Measurements from ENCODE around the gene MAGOH. TPM values are rescaled to one million over a fixed set of nuclear protein-coding genes. Genes with fewer than 3 reads are reported as not detected.
"Not testable (repeated sequence)": the region's sequence is repeated elsewhere in the genome, so short reads cannot be mapped to it uniquely, and the experiment has no call there.

MAGOH gene
- total RNA-seq, 2 experiments from 2014 or later: 65.3 to 65.9 TPM

- Mint-ChIP-seq H3K9me3 (peaks cover 25% of the 10 kb centered on the region), H3K4me3 (no peak overlapping the region), H3K27me3 (no peaks in the 10 kb centered on the region), H3K36me3 (ENCODE audit: low read depth) (peaks cover 83% of the 10 kb centered on the region), H3K27ac (no peak overlapping the region), H3K4me1 (no peaks in the 10 kb centered on the region)
- ChIA-PET CTCF (no interaction called here), POLR2A (interaction anchor here (0.7 to 1.1 kb wide), 2 partner anchors 10 to 12 kb away, joined by 3 read pairs; no protein-coding TSS in a partner anchor)
- no peak for DNase-seq
These were observed 30.6 kb downstream of the MAGOH start for GRCh38 chr1:53207726-53208125.

GRCh38 chr1:53206735-53207379 is 31.5 kb downstream of the MAGOH start:
- Mint-ChIP-seq H3K27ac (no peak overlapping the region), H3K4me1 (no peaks in the 10 kb centered on the region), H3K4me3 (no peak overlapping the region), H3K36me3 (ENCODE audit: low read depth) (peaks cover 79% of the 10 kb centered on the region), H3K27me3 (no peaks in the 10 kb centered on the region), H3K9me3 (peaks cover 25% of the 10 kb centered on the region)
- POLR2A ChIA-PET: no interaction called here
- CTCF ChIA-PET: no interaction called here
- DNase-seq: no peak

GRCh38 chr1:53206083-53206685 is 32.1 kb downstream of the MAGOH start:
- CTCF ChIA-PET: interaction anchor here (0.6 kb wide), 1 partner anchor 1205 kb away, joined by 3 read pairs; no protein-coding TSS in a partner anchor
- H3K27ac Mint-ChIP-seq: not testable (repeated sequence)

GRCh38 chr1:53205496-53205895 is 32.8 kb downstream of the MAGOH start:
- H3K27ac Mint-ChIP-seq, DNase-seq, H3K4me1 Mint-ChIP-seq, H3K4me3 Mint-ChIP-seq, H3K27me3 Mint-ChIP-seq, POLR2A ChIA-PET: not testable (repeated sequence)
- Mint-ChIP-seq H3K9me3 (peaks cover 25% of the 10 kb centered on the region), H3K36me3 (ENCODE audit: low read depth) (peaks cover 82% of the 10 kb centered on the region)
- CTCF ChIA-PET: interaction anchor here (0.6 kb wide), 1 partner anchor 1205 kb away, joined by 3 read pairs; no protein-coding TSS in a partner anchor

More at GRCh38 chr1:53206083-53206685, 32.1 kb downstream of the MAGOH start:
- Mint-ChIP-seq H3K9me3 (peaks cover 25% of the 10 kb centered on the region), H3K36me3 (ENCODE audit: low read depth) (peaks cover 80% of the 10 kb centered on the region)
- DNase-seq, H3K27me3 Mint-ChIP-seq, H3K4me3 Mint-ChIP-seq, H3K4me1 Mint-ChIP-seq, POLR2A ChIA-PET: not testable (repeated sequence)

- POLR2A ChIA-PET: no interaction called here
- H3K9me3 Mint-ChIP-seq: peaks cover 25% of the 10 kb centered on the region
- no peak for DNase-seq
- peaks cover 4% of the 10 kb centered on the region for H3K4me1 Mint-ChIP-seq
- no peak overlapping the region for H3K4me3 Mint-ChIP-seq
- no peaks in the 10 kb centered on the region for H3K27me3 Mint-ChIP-seq
- H3K36me3 Mint-ChIP-seq (ENCODE audit: low read depth): peaks cover 62% of the 10 kb centered on the region
- H3K27ac Mint-ChIP-seq: no peak overlapping the region
- CTCF ChIA-PET: interaction anchor here (1.7 to 1.9 kb wide), 2 partner anchors 9 to 21 kb away, joined by 4 read pairs; no protein-coding TSS in a partner anchor
These were observed 34.9 kb downstream of the MAGOH start for GRCh38 chr1:53203466-53203865.

- ChIA-PET CTCF (no interaction called here), POLR2A (interaction anchor here (1.0 to 2.3 kb wide), 4 partner anchors 9 to 215 kb away, joined by 3 to 17 read pairs (median 4); partner anchors contain the start of gene CZIB)
- peaks cover 26% of the 10 kb centered on the region for H3K4me1 Mint-ChIP-seq
- H3K36me3 Mint-ChIP-seq (ENCODE audit: low read depth): peaks cover 31% of the 10 kb centered on the region
- peak overlapping the region; percentile 98 for H3K4me3 Mint-ChIP-seq
- DNase-seq: no peak
- H3K9me3 Mint-ChIP-seq: no peaks in the 10 kb centered on the region
- H3K27me3 Mint-ChIP-seq: no peaks in the 10 kb centered on the region
- peak overlapping the region; percentile 97 for H3K27ac Mint-ChIP-seq
These were observed 40.1 kb downstream of the MAGOH start for GRCh38 chr1:53198241-53198651.

GRCh38 chr1:53197291-53198200 is 40.8 kb downstream of the MAGOH start:
- POLR2A ChIA-PET: interaction anchor here (1.0 to 2.3 kb wide), 4 partner anchors 10 to 215 kb away, joined by 3 to 17 read pairs (median 4); partner anchors contain the start of gene CZIB
- H3K36me3 Mint-ChIP-seq (ENCODE audit: low read depth): peaks cover 24% of the 10 kb centered on the region
- no peaks in the 10 kb centered on the region for H3K27me3 Mint-ChIP-seq
- no peak for DNase-seq
- CTCF ChIA-PET: no interaction called here
- H3K9me3 Mint-ChIP-seq: no peaks in the 10 kb centered on the region
- H3K27ac Mint-ChIP-seq: peak overlapping the region; percentile 97
- H3K4me3 Mint-ChIP-seq: peak overlapping the region; percentile 98
- peaks cover 26% of the 10 kb centered on the region for H3K4me1 Mint-ChIP-seq

GRCh38 chr1:53196485-53197290 is 41.6 kb downstream of the MAGOH start, which contains the start of gene CPT2:
Gene CPT2 (plus strand): TSS chr1:53196824. CDS start chr1:53196944, 120 bp downstream.
- CTCF ChIA-PET: interaction anchor here (1.2 to 3.2 kb wide), 4 partner anchors 9 to 16 kb away, joined by 5 to 17 read pairs (median 10); no protein-coding TSS in a partner anchor
- H3K27ac Mint-ChIP-seq: peak within 1 kb of the TSS; percentile 97
- POLR2A ChIA-PET: interaction anchor here (1.1 to 2.3 kb wide), 7 partner anchors 15 to 216 kb away, joined by 3 to 17 read pairs (median 7); partner anchors contain the start of gene CZIB
- DNase-seq: peak; percentile 96
- no peaks in the 10 kb centered on the region for H3K9me3 Mint-ChIP-seq
- peaks cover 22% of the 10 kb centered on the region for H3K36me3 Mint-ChIP-seq (ENCODE audit: low read depth)
- H3K4me3 Mint-ChIP-seq: peak within 1 kb of the TSS; percentile 98
- H3K4me1 Mint-ChIP-seq: peaks cover 26% of the 10 kb centered on the region
- no peaks in the 10 kb centered on the region for H3K27me3 Mint-ChIP-seq

- DNase-seq: no peak
- Mint-ChIP-seq H3K9me3 (no peaks in the 10 kb centered on the region), H3K27ac (peak overlapping the region; percentile 67), H3K36me3 (ENCODE audit: low read depth) (peaks cover 20% of the 10 kb centered on the region), H3K4me3 (peak overlapping the region; percentile 98), H3K27me3 (no peaks in the 10 kb centered on the region), H3K4me1 (peaks cover 26% of the 10 kb centered on the region)
- ChIA-PET CTCF (interaction anchor here (0.8 to 3.2 kb wide), 5 partner anchors 9 to 23 kb away, joined by 3 to 17 read pairs (median 7); no protein-coding TSS in a partner anchor), POLR2A (interaction anchor here (1.0 to 1.7 kb wide), 6 partner anchors 14 to 217 kb away, joined by 3 to 13 read pairs (median 6); partner anchors contain the start of gene CZIB)
These were observed 42.3 kb downstream of the MAGOH start for GRCh38 chr1:53196017-53196484.

- no peaks in the 10 kb centered on the region for H3K27me3 Mint-ChIP-seq
- peaks cover 26% of the 10 kb centered on the region for H3K4me1 Mint-ChIP-seq
- ChIA-PET CTCF (interaction anchor here (0.8 to 3.2 kb wide), 6 partner anchors 8 to 273 kb away, joined by 3 to 17 read pairs (median 6); no protein-coding TSS in a partner anchor), POLR2A (interaction anchor here (1.0 to 1.7 kb wide), 6 partner anchors 14 to 217 kb away, joined by 3 to 13 read pairs (median 6); partner anchors contain the start of gene CZIB)
- H3K36me3 Mint-ChIP-seq (ENCODE audit: low read depth): peaks cover 15% of the 10 kb centered on the region
- H3K27ac Mint-ChIP-seq: no peak overlapping the region
- H3K9me3 Mint-ChIP-seq: no peaks in the 10 kb centered on the region
- no peak for DNase-seq
- H3K4me3 Mint-ChIP-seq: peak overlapping the region; percentile 36
These were observed 42.9 kb downstream of the MAGOH start for GRCh38 chr1:53195246-53196016.

- peaks cover 12% of the 10 kb centered on the region for H3K27me3 Mint-ChIP-seq
- no peaks in the 10 kb centered on the region for H3K9me3 Mint-ChIP-seq
- no peaks in the 10 kb centered on the region for H3K36me3 Mint-ChIP-seq (ENCODE audit: low read depth)
- ChIA-PET CTCF (interaction anchor here (1.3 kb wide), 1 partner anchor 10 kb away, joined by 4 read pairs; no protein-coding TSS in a partner anchor), POLR2A (no interaction called here)
- DNase-seq: no peak
- H3K27ac Mint-ChIP-seq: no peak overlapping the region
- H3K4me1 Mint-ChIP-seq: no peaks in the 10 kb centered on the region
- H3K4me3 Mint-ChIP-seq: no peak overlapping the region
These were observed 48.1 kb downstream of the MAGOH start for GRCh38 chr1:53190210-53190611.
